ENCODE data around the gene SGSH.
"Not testable (repeated sequence)": the region's sequence is repeated elsewhere in the genome, so short reads cannot be mapped to it uniquely, and the experiment has no call there.

Gene SGSH

DNA sequence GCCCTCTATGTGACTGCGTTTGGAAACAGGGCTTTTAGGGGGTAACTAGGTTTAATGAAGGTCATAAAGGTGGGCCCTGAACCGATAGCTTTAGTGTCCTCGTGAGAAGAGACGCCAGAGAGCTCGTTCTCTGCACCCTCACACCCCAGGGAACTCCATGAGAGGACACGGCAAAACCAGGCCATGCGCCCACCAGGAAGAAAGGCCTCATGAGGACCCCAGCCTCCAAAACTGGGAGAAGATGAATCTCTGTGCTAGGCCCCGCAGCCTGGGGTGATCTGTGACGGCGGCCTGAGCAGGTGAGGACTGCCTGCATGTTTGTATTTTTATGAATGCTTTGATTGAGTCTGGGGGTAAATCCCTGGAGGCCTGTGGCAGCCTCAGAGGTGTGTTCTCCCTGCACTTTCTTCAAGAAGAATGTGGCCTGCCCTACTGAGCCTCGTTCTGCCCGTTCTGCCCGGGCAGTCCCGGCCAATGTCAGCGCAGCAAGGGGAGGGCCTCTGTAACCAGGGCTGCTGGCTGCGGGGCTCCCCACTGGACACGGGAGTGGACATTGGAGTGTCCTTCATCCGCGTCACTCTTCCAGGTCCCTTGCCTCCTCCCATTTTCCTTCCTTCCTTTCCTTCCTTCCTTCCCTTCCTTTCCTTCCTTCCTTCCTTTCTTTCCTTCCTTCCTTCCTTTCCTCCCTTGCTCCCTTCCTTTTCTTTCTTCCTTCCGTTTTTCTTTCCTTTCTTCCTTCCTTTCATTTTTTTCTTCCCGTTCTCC is 33.7 kb upstream of the SGSH start:
- DNase-seq (ENCODE audit: low read depth): no peak

DNA sequence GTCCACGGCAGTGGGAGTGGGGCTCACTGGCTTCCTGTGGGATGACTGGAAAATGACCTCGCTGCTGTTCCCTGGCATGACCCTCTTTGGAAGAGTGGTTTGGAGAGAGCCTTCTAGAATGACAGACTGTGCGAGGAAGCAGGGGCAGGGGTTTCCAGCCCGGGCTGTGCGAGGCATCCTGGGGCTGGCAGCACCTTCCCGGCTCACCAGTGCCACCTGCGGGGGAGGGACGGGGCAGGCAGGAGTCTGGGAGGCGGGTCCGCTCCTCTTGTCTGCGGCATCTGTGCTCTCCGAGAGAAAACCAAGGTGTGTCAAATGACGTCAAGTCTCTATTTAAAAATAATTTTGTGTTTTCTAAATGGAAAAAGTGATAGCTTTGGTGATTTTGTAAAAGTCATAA is 32.7 kb upstream of the SGSH start:
- DNase-seq (ENCODE audit: low read depth): no peak

DNA sequence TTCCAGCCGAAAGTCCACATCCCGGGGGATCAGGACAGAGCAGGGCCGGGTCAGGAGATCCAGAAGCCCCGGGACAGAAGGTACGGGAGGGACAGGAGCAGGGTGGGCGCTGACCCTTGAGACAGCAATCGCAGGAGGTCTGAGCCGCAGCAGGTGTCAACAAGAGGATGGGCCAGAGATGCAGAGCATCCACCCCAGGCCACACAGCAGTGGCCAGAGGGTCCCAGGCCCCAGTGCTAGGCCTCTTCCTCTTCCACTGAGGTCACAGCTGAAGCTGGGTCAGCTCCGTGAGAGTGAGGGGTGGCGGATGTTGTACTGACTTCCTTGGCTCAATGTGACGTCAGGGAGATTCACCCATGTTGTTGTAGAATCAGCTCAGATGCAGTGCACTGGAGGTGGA is 31.8 kb upstream of the SGSH start:
- no peak for DNase-seq (ENCODE audit: low read depth)

DNA sequence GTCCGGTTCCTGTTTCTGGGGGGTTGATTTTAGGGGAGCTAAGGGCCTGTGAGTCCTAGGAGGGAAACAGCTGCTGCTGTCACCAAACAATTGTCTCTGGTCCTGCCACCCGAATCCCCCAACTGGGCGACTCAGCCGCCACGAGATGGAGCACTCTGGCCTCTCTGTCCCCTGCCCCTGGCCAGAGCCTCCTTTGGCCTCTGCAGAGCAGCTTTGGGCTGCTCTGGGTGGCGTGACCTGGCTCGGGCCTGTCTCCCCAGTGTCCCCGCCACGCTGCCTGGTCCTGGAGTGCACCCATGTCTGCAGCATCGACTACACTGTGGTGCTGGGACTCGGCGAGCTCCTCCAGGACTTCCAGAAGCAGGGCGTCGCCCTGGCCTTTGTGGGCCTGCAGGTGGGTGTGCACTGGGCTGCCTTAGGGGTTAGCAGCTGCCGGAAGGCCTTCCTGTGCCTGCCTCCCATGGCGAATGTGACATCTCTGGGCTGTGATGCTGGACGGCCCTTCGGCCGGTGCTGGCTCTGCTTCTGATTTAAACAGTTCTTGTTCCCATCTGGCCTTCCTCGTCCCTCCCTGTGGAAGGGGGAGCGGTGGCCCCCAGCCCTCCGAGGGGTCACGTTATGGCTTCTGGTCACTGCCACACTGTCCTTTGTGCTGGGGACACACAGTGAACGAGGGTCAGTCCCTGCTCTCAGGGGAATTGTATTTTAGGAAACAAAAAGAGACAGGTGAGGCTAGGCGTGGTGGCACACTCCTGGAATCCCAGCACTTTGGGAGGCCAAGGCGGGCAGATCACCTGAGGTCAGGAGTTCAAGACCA is 29.0 kb upstream of the SGSH start:
- DNase-seq (ENCODE audit: low read depth): no peak

DNA sequence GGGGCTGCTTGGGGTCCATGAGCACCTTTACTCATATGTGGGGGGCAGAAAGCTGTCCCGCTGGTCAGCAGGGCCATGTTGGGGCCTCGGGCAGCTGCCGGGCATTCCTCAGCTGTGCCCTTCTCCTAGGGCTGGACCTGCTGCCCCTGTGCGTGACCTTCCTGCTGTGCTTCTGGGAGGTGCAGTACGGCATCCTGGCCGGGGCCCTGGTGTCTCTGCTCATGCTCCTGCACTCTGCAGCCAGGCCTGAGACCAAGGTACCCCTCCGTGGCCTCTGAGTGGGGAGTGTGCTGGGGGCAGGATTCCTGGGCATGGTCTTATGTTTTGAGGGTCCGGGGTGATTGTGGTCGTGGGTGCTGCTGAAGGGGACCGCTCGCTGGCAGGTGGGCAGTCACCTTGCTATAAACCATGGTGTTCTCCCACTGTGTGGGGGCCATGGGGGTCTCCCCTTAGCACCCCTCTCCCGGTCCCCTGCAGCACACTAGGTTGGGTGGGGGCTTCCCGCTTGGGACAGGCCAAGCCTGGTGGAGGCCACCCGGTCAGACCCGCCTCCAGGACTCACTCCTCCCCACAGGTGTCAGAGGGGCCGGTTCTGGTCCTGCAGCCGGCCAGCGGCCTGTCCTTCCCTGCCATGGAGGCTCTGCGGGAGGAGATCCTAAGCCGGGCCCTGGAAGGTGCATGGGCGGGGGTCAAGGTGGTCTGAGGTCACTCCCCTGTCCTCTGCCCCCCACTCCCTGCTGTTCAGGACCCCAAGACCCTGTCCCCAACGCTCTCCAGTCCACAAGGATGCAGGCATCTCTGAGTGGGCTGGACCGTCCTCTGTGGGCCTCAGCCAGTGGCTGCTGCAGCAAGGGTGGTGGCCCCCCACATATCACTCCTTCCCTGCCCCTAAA is 28.1 kb upstream of the SGSH start:
- DNase-seq (ENCODE audit: low read depth): no peak

DNA sequence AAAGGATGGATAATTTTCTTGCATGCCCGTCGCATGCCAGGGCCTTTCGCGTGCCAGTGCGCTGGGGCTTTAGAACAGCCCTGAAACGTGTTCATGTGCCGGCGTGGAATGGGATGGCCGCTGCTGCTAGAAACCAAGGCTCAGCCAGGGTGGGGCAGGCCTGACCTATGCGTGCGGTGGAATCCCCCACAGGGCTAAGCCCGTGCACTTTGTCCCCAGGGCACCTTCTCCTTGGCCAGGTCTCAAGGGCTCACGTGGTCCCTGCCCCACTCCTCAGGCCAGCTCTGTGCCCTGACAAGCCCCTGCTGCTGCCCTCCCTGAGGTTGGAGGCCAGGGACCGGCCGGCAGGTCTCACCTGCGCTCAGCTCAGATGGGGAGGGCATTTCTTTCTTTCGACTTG is 27.4 kb upstream of the SGSH start:
- DNase-seq (ENCODE audit: low read depth): no peak

DNA sequence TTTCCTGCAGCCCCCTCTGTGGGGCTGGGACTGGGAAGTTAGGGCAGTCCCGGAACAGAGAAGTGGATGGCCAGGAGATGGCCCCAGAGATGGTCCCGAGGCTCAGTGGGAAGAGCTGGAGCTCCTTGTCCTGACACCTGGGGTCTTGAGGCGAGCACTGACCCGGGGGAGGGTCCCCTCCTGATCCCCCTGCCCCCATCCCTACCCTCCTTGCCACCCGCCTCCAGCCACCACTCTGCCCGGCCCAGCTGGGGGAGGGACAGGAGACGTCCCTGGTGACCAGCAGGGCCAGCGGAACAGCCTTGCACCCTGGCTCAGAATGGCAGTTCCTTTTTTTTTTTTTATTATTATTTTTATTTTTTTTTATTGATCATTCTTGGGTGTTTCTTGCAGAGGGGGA is 26.6 kb upstream of the SGSH start:
- DNase-seq (ENCODE audit: low read depth): no peak

DNA sequence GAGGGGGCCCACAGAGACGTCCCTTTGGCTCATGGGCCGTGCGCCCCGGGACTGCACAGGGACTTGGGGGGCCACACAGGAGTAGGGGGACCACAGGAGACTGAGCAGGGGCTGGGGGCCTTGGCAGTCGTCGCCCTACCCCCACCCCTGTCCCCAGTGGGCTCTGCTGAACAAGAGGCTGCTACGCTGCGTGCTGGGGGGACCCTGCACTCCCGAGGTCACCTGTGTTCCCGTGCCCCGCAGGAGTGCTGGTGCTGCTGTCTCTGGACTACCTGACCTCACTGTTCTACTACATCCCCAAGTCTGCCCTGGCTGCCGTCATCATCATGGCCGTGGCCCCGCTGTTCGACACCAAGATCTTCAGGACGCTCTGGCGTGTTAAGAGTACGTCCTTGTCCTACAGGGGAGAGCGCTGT is 26.1 kb upstream of the SGSH start:
- no peak for DNase-seq (ENCODE audit: low read depth)

DNA sequence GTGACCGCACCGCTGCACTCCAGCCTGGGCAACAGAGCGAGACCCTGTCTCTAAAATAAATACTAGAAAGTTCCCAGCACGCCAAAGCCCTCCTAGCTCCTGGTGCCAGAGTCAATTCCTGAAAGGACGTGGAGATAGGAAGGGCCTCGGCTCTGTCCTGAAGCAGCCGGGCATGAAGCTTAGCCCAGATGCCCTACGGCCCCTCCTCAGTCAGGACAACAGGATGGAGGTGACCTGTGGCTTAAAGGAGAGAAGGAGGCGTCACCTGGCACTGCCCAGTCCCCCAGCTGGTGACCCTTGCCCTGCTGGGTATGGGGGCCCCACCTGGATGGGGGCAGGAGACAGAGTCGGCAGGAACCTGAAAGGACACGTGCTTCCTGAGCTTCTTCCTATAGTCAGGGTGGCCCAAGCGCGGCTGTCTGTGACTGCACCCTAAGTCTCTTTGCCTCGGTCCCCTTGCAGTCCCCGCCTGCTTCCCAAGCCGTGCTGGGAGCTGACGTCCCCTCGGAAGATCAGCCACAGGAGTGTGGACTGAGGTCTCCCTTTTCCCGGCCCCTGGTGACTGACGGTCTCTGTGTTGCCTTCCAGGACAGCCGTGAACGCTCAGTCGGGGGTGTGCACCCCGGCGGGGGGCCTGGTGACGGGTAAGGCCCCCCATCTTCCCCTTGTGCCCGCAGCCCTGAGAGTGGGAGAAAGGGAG is 25.6 kb upstream of the SGSH start:
- DNase-seq (ENCODE audit: low read depth): no peak

DNA sequence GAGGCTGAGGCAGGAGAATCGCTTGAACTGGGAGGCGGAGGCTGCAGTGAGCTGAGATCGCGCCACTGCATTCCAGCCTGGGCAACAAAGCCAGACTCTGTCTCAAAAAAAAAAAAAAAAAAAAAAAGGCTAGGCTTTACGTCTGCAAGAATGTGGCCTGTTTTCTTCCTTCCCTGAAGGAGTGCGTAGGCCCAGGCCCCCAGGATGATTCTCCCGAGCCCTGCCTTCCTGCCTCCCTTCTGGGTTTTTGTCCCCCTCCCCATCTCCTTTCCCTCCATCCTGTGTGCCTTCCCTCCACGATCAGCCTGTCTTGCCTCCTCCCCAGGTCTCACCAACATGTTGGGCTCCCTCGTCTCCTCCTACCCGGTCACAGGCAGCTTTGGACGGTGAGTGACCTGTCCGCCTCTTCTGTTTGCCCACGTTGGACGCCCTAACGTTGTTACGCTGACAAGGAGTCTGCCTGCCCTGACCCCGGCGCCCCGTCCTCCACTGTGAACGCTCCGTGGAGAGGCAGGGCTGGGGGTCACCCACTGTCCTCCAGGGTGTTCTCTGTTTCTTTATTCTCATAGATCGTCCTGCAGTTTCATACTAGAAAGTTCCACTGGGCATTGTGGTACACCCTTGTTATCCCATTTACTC is 24.9 kb upstream of the SGSH start:
- no peak for DNase-seq (ENCODE audit: low read depth)

DNA sequence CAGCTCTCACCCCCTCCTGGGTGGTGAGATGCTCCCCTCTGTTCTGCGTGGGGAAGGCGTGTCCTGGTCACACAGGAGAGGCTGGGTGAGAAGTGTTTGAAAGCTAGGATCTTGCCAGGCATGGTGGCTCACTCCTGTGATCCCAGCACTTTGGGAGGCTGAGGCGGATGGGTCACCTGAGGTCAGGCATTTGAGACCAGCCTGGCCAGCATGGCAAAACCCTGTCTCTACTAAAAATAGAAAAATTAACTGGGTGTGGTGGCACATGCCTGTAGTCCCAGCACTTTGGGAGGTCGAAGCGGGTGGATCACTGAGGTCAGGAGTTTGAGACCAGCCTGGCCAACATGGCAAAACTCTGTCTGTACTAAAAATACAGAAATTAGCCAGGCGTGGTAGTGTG is 24.3 kb upstream of the SGSH start:
- DNase-seq (ENCODE audit: low read depth): not testable (repeated sequence)

DNA sequence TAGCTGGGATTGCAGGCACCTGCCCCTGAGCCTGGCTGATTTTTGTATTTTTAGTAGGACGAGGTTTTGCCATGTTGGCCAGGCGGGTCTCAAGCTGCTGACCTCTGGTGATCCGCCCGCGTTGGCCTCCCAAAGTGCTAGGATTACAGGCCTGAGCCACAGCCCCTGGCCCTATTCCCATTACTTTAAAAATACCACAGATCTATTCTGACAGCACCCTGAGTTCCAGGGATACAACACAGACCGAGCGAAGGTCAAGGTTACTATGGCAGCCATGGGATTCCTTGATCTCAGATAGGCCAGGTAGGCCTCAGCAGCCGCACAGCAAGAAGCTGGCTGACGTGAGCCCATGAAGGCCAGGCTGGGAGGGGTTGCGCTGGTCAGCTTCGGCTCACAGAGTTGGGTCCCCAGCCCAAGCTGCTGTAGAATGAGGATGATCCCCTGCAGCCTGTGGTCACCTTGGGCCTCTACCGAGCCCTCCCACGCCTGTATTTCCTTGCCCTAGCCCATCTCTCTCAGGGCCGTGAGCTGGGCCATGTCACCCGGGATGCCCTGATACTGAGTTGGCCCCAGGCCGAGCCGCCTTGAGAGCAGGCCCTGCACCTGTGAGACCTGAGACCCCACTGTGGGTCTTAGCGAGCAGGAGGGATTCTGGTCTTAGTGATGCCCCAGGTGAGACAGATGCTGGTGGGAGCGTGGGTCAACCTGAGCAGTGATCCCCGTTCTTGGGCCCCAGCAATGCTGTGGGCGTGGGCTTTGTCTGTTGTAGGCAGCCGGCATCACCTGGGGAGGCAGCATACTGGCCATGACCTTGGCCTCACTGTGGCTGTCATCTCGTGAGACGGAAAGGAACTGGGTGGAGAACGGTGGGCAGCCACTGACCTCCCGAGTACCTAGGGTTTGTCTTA is 23.6 kb upstream of the SGSH start:
- DNase-seq (ENCODE audit: low read depth): no peak

DNA sequence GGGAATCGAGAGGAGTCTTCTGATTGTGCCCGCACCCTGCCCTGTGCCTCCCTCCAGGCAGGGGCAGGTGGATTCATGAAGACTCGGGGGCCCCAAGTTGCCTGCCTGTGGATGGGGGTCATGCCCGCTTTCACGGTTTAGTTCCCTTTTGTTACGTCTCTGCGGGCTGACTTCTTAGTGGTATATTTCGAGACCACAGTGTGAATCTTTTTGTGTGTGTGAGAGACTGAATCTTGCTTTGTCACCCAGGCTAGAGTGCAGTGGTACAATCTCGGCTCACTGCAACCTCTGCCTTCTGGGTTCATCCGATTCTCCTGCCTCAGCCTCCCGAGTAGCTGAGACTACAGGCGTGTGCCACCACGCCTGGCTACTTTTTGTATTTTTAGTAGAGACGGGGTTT is 22.4 kb upstream of the SGSH start:
- no peak for DNase-seq (ENCODE audit: low read depth)

DNA sequence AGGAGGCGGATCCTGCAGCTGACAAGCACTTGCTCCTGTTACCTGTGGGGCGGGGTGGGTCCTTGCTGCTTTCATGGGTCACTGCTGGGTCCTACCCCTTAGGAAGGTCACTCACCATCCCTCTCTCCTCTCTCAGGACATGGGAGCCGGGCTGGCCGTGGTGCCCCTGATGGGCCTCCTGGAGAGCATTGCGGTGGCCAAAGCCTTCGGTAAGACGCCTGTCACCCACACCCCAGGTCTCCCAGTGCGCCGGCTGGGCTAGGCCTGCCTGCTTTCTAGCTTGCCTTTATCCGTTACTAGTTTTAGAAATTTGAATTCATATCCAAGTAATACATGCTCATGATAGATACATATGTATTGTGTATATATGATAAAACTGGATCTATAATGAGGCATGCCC is 17.3 kb upstream of the SGSH start:
- no peak for DNase-seq (ENCODE audit: low read depth)

DNA sequence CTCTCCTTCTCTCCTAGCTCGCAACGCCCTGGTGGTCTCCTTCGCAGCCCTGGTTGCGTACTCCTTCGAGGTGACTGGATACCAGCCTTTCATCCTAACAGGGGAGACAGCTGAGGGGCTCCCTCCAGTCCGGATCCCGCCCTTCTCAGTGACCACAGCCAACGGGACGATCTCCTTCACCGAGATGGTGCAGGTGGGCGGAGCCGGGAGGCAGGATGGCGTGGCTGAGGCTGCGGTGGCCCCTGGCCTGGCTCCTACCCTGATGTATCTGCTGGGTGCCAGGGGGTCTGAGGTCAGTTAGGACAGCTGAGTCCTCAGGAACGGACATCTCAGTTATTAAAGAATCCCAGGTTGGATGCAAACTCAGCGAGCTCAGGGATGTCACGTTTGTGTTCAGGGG is 16.8 kb upstream of the SGSH start:
- DNase-seq (ENCODE audit: low read depth): no peak

DNA sequence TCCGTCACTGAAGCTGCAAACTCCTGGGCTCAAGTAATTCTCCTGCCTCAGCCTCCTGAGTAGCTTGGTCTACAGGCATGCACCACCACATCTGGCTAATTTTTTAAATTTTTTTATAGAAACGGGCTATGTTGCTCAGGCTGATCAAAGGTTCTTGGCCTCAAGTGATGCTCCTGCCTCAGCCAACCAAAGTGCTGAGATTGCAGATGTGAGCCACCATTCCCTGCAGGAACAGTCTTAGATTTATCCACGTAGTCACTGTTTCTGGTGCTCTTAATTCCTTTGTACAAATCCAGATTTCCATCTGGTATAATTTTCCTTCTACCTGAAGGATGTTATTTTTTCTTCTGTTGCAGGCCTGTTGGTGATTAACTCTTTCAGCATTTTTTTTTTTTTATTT is 13.1 kb upstream of the SGSH start:
- DNase-seq (ENCODE audit: low read depth): no peak

DNA sequence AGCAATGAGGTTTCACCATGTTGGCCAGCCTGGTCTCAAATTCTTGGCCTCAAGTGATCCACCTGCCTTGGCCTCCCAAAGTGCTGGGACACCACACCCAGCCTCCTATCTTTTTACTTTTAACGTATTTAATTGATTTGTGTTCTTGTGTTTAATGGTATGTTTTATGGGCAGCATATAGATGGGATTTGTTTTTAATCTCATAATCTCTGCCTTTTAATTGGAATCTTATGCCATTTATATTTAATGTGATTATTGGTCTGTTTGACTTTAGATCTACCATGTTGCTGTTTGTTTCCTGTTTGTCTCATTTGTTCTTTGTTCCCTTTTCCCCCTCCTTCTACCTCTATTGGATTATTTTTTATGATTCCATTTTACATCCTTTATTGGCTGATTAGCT is 12.3 kb upstream of the SGSH start:
- DNase-seq (ENCODE audit: low read depth): no peak

DNA sequence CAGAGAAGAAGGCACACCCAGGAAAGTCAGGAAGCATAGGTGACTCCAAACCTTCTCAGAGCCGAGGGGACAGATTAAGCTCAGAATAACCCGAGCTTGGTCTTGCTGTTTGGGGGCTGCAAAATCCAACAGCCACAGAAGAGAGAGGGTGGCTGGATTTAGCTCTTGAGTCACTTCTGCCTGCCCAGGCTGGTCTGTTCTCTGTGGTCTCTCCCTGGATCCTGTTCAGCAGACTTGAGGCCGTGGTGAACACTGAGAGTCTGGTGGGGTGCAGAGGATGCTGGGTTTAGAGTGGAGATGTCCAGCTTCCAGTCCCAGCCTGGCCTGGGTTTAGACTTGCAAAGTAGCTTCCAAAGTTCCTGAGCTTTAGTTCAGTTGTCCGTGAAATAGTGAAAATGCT is 8.9 kb upstream of the SGSH start:
- DNase-seq (ENCODE audit: low read depth): no peak

DNA sequence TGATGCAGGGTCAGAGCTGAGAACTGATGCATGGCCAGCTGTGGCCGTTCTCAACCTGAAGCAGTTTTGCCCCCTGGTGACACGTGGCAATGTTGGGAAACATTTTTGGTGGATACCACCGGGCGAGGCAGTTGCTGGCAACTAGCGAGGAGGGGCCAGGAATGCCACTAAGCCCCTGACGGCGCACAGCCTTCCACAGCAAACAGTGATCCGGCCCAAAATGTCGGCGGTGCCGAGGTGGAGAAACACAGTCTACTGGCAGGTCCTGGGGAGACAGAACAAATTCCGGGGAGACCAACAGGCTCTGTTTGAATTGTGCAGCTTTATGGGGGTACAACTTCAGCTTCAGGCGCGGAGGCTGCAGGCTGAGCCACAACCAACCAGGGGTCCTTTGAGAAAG is 8.3 kb upstream of the SGSH start:
- no peak for DNase-seq (ENCODE audit: low read depth)

DNA sequence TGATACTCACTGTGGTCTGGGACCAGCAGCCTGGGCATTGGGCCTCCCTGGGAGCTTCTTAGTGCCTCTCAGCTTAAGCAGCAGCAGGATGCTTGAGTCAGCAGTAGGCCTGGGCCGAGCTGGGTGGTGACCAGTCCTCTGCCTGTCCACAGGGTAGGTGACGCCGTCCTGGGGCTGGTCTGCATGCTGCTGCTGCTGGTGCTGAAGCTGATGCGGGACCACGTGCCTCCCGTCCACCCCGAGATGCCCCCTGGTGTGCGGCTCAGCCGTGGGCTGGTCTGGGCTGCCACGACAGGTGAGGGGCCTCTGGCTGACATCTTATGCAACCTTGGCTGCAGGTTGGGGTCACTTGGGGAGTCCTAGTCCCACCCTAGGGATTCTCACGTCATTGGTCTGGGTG is 7.5 kb upstream of the SGSH start:
- DNase-seq (ENCODE audit: low read depth): no peak

DNA sequence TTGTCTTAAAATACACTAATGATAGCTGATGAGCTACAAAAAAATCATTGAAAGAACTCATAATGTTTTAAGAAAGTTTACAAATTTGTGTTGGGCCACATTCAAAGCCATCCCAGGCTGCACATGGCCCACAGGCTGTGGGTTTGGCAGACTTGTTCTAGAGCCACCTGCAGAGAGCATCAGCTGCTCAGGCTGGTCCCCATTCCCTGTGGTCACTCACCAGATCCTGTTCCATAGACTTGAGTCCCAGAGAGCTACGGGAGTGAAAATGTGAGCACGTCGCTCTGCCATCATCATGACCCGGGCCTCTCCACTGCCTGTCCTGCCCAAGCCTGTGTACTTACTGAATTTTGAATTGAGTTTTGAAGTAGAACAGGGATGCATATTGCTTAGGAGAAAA is 7.0 kb upstream of the SGSH start:
- no peak for DNase-seq (ENCODE audit: low read depth)
